Upper lobe of right lung (tissue), 1 donor: Measurements from ENCODE around the gene TMIGD3. TPM values are rescaled to one million over a fixed set of nuclear protein-coding genes. Genes with fewer than 3 reads are reported as not detected.

Source experiments
- ATAC-seq: fragments of 200-7000 bp; cut with Tn5 transposase; one replicate; pipeline ENCODE4 v1.9.1; 2020; ENCODE audit warnings: mild to moderate bottlenecking, moderate library complexity
- DNase-seq: peaks from one replicate; pipeline ENCODE4 v3.0.0-alpha.2; 2020
- H3K27ac ChIP-seq: fragments of 200-600 bp; one replicate; pipeline ENCODE4 v1.8.0; 2022
- H3K27me3 ChIP-seq: fragments of 200-600 bp; one replicate; pipeline ENCODE4 v1.8.0; 2022; ENCODE audit warnings: mild to moderate bottlenecking
- H3K36me3 ChIP-seq: fragments of 200-600 bp; one replicate; pipeline ENCODE4 v1.8.0; 2022
- H3K4me1 ChIP-seq: fragments of 200-600 bp; one replicate; pipeline ENCODE4 v1.8.0; 2022
- H3K4me3 ChIP-seq: fragments of 200-600 bp; one replicate; pipeline ENCODE4 v1.8.0; 2022; ENCODE audit warnings: mild to moderate bottlenecking
- H3K9me3 ChIP-seq: fragments of 200-600 bp; one replicate; pipeline ENCODE4 v1.8.0; 2022
- intact Hi-C: fragments of 100-400 bp; cut with DNase I; formaldehyde crosslinking; loops from one replicate; pipeline ENCODE4 v1.11.0; 2022
- total RNA-seq: library from RNA; stranded (reverse); fragmentation: NEBNext Ultra II Directional; extraction: Animal tissue kit (Norgen Biotek cat#: 25700); gene quantifications from one replicate; pipeline ENCODE4 v1.2.1, GENCODE V29; 2021
- TF ChIP-seq, protein P1 (sequence below): fragments of 200-600 bp; IDR thresholded peaks from one replicate; pipeline ENCODE4 v1.8.0; 2022; ENCODE audit warnings: antibody characterized with exemption
- donor health status: DM: no; HTN: yes; CAD: no; lungs with severe emphysema.

TMIGD3 gene
- total RNA-seq, 1 donor from 2014 or later, result 5.1 TPM

DNA sequence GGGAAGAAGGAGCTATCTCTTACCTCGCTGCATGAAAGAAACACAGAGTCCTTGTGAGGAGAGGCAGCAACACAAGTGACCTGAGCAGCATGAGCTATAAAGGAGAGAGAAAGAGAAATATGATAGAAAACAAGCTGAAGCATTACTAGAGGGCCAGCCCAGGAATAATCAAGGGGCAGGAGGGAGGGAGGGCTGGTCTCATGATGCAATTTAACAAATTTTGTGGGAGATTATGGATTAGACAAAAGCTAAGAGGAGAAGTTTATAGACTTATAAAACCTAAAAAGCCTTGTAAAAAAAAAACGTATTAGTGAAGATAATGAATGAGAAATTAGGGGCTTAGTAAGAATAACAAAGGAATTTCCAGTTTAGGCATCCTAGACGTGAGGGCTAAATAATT, 59.4 kb downstream of the TMIGD3 start:
- H3K27ac ChIP-seq, result no peak overlapping the region
- no peak for DNase-seq
- ATAC-seq, result no peak
- no peaks in the 10 kb centered on the region for H3K9me3 ChIP-seq
- TF ChIP-seq, protein P1, sequence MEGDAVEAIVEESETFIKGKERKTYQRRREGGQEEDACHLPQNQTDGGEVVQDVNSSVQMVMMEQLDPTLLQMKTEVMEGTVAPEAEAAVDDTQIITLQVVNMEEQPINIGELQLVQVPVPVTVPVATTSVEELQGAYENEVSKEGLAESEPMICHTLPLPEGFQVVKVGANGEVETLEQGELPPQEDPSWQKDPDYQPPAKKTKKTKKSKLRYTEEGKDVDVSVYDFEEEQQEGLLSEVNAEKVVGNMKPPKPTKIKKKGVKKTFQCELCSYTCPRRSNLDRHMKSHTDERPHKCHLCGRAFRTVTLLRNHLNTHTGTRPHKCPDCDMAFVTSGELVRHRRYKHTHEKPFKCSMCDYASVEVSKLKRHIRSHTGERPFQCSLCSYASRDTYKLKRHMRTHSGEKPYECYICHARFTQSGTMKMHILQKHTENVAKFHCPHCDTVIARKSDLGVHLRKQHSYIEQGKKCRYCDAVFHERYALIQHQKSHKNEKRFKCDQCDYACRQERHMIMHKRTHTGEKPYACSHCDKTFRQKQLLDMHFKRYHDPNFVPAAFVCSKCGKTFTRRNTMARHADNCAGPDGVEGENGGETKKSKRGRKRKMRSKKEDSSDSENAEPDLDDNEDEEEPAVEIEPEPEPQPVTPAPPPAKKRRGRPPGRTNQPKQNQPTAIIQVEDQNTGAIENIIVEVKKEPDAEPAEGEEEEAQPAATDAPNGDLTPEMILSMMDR, result no peak
- peaks cover 82% of the 10 kb centered on the region for H3K36me3 ChIP-seq
- H3K4me1 ChIP-seq, result peaks cover 21% of the 10 kb centered on the region
- no peak overlapping the region for H3K4me3 ChIP-seq
- no peaks in the 10 kb centered on the region for H3K27me3 ChIP-seq
- intact Hi-C loops, result no loop called here

DNA sequence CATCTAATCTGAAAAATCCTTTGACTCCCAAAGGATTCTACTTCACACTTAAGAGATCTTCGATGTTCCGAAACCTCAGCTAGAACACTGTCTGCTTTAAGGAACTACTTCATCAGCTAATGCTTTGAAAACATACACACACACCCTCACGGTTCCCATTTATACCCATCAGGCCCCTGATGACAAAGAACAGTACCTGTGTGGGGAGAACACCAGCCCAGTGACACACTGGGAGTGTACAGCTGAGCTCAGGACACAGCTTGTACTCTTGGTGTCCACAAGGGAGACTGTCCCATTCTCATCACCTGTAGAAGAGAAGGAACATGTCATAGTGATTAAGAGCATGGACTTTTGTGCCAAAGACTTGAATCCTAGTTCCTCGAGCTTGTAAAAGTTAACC, 61.0 kb downstream of the TMIGD3 start:
- ATAC-seq (no peak), DNase-seq (no peak)
- intact Hi-C loops, result no loop called here
- Histone ChIP-seq H3K4me3 (no peak overlapping the region), H3K27ac (no peak overlapping the region), H3K36me3 (peaks cover 97% of the 10 kb centered on the region), H3K4me1 (peaks cover 12% of the 10 kb centered on the region), H3K27me3 (no peaks in the 10 kb centered on the region), H3K9me3 (no peaks in the 10 kb centered on the region)
- TF ChIP-seq, protein P1, result no peak

DNA sequence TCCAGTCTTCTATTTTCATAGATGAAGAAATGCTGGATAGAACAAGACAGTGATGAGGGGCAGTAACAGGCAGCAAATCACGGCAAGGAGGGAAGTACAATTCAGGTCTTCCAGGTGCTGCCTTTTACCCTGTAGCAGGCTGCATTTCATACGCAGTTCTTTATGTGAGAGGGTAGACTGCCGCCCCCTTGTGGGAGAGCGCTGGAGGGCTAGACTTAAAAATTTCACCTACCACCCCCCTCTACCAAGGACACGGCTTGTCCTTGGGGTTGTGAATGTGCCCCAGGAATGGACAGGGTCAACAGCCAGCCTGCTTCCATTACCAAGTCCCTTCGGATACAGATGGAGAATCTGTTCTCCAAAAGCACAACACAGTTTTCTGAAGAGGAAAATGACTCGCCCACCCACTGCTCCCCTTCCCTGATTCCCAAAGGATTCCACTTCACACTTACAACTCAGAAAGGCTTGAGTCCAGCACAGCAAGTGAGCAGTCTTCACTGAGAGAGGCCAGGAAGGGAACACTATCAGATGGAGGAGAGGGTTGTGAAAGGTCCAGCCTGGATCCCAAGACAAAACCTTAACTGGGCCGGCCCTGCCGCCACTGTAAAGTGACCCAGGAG, 61.8 kb downstream of the TMIGD3 start:
- DNase-seq, result no peak
- intact Hi-C loops, result no loop called here

DNA sequence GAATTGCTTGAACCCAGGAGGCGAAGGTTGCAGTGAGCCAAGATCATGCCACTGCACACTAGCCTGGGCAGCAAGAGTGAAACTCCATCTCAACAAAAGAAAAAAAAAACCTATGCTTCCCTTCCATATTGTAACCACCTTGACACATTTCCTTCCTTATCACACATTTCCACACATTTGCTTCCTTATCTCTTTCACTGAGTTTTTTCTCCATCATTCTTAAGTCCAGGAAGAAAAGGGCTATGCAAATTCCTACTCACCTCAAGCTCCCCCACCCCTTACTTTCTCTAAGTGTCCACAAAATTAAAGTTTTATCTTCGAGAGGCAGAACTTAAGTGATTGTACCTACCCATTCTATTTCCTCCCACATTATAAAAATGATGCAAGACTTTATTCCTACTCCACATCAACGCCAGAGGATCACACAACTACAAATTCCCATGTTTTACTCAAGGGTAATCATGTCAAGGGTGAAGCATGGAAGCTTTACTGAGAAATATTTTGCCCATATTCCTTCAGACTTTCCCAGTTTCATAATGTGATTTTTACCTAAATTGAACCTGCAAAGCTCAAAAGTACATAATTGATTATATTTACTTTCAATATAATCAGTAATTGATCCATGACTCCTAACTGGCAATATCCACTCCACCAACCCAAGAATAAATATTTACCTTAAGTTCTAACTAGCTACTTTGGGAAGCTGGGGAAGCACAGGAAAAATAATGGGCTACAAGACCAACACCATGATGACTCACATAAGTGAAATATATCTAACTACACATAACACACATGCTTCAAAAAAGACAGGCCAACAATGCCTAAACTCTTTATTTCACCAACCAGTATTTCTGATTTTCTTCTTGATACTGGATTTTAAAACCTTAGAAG, 63.7 kb downstream of the TMIGD3 start:
- Histone ChIP-seq H3K27ac (no peak overlapping the region), H3K4me3 (no peak overlapping the region), H3K9me3 (no peaks in the 10 kb centered on the region), H3K27me3 (no peaks in the 10 kb centered on the region), H3K4me1 (no peaks in the 10 kb centered on the region), H3K36me3 (peaks cover 76% of the 10 kb centered on the region)
- no peak for DNase-seq
- intact Hi-C loops, result no loop called here
- TF ChIP-seq, protein P1, result no peak
- no peak for ATAC-seq

More for the DNA sequence above, 61.8 kb downstream of the TMIGD3 start:
- H3K36me3 ChIP-seq, result peaks cover 95% of the 10 kb centered on the region
- peaks cover 5% of the 10 kb centered on the region for H3K4me1 ChIP-seq
- TF ChIP-seq, protein P1, result peak; percentile 43
- H3K27me3 ChIP-seq, result no peaks in the 10 kb centered on the region
- H3K4me3 ChIP-seq, result no peak overlapping the region
- no peak overlapping the region for H3K27ac ChIP-seq
- H3K9me3 ChIP-seq, result no peaks in the 10 kb centered on the region
- ATAC-seq, result peak; percentile 58

DNA sequence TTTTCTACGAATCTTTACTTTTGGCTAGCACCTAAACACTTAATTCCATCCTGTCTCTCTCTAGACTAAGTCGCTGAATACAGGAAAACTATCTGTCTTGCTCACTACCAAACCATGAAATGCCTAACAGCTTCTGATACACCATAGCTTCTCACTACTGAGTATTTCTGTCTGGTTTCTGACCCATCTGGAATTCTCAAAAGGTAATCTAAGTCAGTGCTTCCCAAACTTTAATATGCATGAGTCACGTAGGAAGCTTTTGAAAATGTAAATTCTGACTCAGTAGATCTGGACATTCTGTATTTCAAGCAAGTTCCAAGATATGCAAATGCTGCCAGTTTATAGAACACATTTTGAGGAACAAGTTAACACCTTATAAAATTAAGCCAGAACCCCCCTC, 66.7 kb downstream of the TMIGD3 start:
- Histone ChIP-seq H3K36me3 (peaks cover 46% of the 10 kb centered on the region), H3K27ac (no peak overlapping the region), H3K4me3 (no peak overlapping the region), H3K4me1 (no peaks in the 10 kb centered on the region), H3K27me3 (no peaks in the 10 kb centered on the region), H3K9me3 (no peaks in the 10 kb centered on the region)
- no peak for ATAC-seq
- TF ChIP-seq, protein P1, result no peak
- intact Hi-C loops, result no loop called here
- no peak for DNase-seq

Other genes with a start within 250 kb of the TMIGD3 start
- gene CHIA, start 212.8 kb downstream of the TMIGD3 start, total RNA-seq, result 6.3 TPM
- 1.4 TPM for gene OVGP1, start 75.9 kb downstream of the TMIGD3 start, total RNA-seq
- 20.1 TPM for gene WDR77, start 54.4 kb downstream of the TMIGD3 start, total RNA-seq
- gene ATP5PB, start 54.2 kb downstream of the TMIGD3 start, total RNA-seq, result 132 TPM
- 79.3 TPM for gene C1orf162, start 29.6 kb downstream of the TMIGD3 start, total RNA-seq
- 9.3 TPM for gene ADORA3, start within 50 bp of the TMIGD3 start, total RNA-seq
- gene RAP1A, start 116.2 kb upstream of the TMIGD3 start, total RNA-seq, result 118 TPM
- gene INKA2, start 235.8 kb upstream of the TMIGD3 start, total RNA-seq, result 13.3 TPM